ACC112 (cell line): Measurements from ENCODE around the gene CHMP6.

Experiments used
- H2AFZ ChIP-seq: fragments of 200-600 bp; sonication (generic); one replicate; pipeline ENCODE4 v1.6.0; 2017; ENCODE audit warnings: antibody characterized with exemption, low read length; ENCODE audit not compliant: unreplicated experiment
- H3K27ac ChIP-seq: fragments of 200-600 bp; sonication (generic); 2 replicates; pipeline ENCODE4 v1.5.1; 2014; ENCODE audit warnings: low read depth, mild to moderate bottlenecking, antibody characterized with exemption, low read length, moderate library complexity
- H3K27me3 ChIP-seq: fragments of 200-600 bp; sonication (generic); 2 replicates; pipeline ENCODE4 v1.6.1; 2014; ENCODE audit warnings: mild to moderate bottlenecking, antibody characterized with exemption, low read length, moderate library complexity, mixed read lengths; ENCODE audit not compliant: insufficient read depth
- H3K36me3 ChIP-seq: fragments of 200-600 bp; sonication (generic); 2 replicates; pipeline ENCODE4 v1.6.1; 2016; ENCODE audit warnings: mild to moderate bottlenecking, antibody characterized with exemption, low read length, moderate library complexity, mixed read lengths; ENCODE audit not compliant: insufficient read depth
- H3K4me1 ChIP-seq: fragments of 200-600 bp; sonication (generic); one replicate; pipeline ENCODE4 v1.6.1; 2016; ENCODE audit warnings: low read length, mixed read lengths; ENCODE audit not compliant: insufficient read depth, unreplicated experiment, control insufficient read depth
- H3K4me3 ChIP-seq: fragments of 200-600 bp; sonication (generic); 2 replicates; pipeline ENCODE4 v1.5.1; 2014; ENCODE audit warnings: mild to moderate bottlenecking, low read depth, low read length
- H3K79me2 ChIP-seq: fragments of 200-600 bp; sonication (generic); one replicate; pipeline ENCODE4 v1.6.0; 2016; ENCODE audit warnings: low read length; ENCODE audit not compliant: control insufficient read depth, unreplicated experiment, insufficient read depth

The CHMP6 gene

GRCh38 chr17:80959330-80960036 is 32.2 kb upstream of the CHMP6 start:
- H3K27ac ChIP-seq: no peak overlapping the region

GRCh38 chr17:80960037-80960796 is 31.4 kb upstream of the CHMP6 start:
- Histone ChIP-seq H3K4me1 (peaks cover 14% of the 10 kb centered on the region), H3K79me2 (no peaks in the 10 kb centered on the region), H3K36me3 (no peaks in the 10 kb centered on the region), H3K27me3 (no peaks in the 10 kb centered on the region), H2AFZ (no peak overlapping the region), H3K27ac (no peak overlapping the region), H3K4me3 (no peak overlapping the region)

More at GRCh38 chr17:80959330-80960036, 32.2 kb upstream of the CHMP6 start:
- Histone ChIP-seq H3K4me1 (peaks cover 14% of the 10 kb centered on the region), H3K4me3 (no peak overlapping the region), H2AFZ (no peak overlapping the region), H3K36me3 (no peaks in the 10 kb centered on the region), H3K79me2 (no peaks in the 10 kb centered on the region), H3K27me3 (no peaks in the 10 kb centered on the region)

- no peak overlapping the region for H3K27ac ChIP-seq
These were observed 30.7 kb upstream of the CHMP6 start for GRCh38 chr17:80960797-80961452.

GRCh38 chr17:80961541-80962330 is 29.9 kb upstream of the CHMP6 start:
- no peak overlapping the region for H3K27ac ChIP-seq
- H2AFZ ChIP-seq: no peak overlapping the region
- H3K4me3 ChIP-seq: no peak overlapping the region
- peaks cover 14% of the 10 kb centered on the region for H3K4me1 ChIP-seq
- H3K79me2 ChIP-seq: no peaks in the 10 kb centered on the region
- no peaks in the 10 kb centered on the region for H3K27me3 ChIP-seq
- no peaks in the 10 kb centered on the region for H3K36me3 ChIP-seq

More at GRCh38 chr17:80960797-80961452, 30.7 kb upstream of the CHMP6 start:
- H3K4me1 ChIP-seq: peaks cover 14% of the 10 kb centered on the region
- no peaks in the 10 kb centered on the region for H3K36me3 ChIP-seq
- H3K27me3 ChIP-seq: no peaks in the 10 kb centered on the region
- H3K4me3 ChIP-seq: no peak overlapping the region
- H2AFZ ChIP-seq: no peak overlapping the region
- no peaks in the 10 kb centered on the region for H3K79me2 ChIP-seq

GRCh38 chr17:80962356-80963329 is 29.0 kb upstream of the CHMP6 start:
- Histone ChIP-seq H3K4me1 (peaks cover 14% of the 10 kb centered on the region), H3K4me3 (no peak overlapping the region), H3K79me2 (no peaks in the 10 kb centered on the region), H2AFZ (no peak overlapping the region), H3K36me3 (no peaks in the 10 kb centered on the region), H3K27me3 (no peaks in the 10 kb centered on the region), H3K27ac (no peak overlapping the region)

GRCh38 chr17:80963812-80964543 is 27.7 kb upstream of the CHMP6 start:
- Histone ChIP-seq H3K27ac (no peak overlapping the region), H2AFZ (no peak overlapping the region), H3K79me2 (no peaks in the 10 kb centered on the region), H3K4me3 (no peak overlapping the region), H3K27me3 (no peaks in the 10 kb centered on the region), H3K36me3 (no peaks in the 10 kb centered on the region), H3K4me1 (peaks cover 17% of the 10 kb centered on the region)

GRCh38 chr17:80964544-80964856 is 27.1 kb upstream of the CHMP6 start:
- no peak overlapping the region for H3K27ac ChIP-seq

GRCh38 chr17:80964859-80965580 is 26.6 kb upstream of the CHMP6 start:
- Histone ChIP-seq H3K79me2 (no peaks in the 10 kb centered on the region), H2AFZ (no peak overlapping the region), H3K36me3 (no peaks in the 10 kb centered on the region), H3K27me3 (0 out of 2 replicates have a peak, but pooled peaks cover 2% of the 10 kb centered on the region), H3K4me3 (no peak overlapping the region), H3K27ac (no peak overlapping the region), H3K4me1 (peaks cover 16% of the 10 kb centered on the region)

More at GRCh38 chr17:80964544-80964856, 27.1 kb upstream of the CHMP6 start:
- Histone ChIP-seq H2AFZ (no peak overlapping the region), H3K36me3 (no peaks in the 10 kb centered on the region), H3K27me3 (0 out of 2 replicates have a peak, but pooled peaks cover 1% of the 10 kb centered on the region), H3K4me3 (no peak overlapping the region), H3K4me1 (peaks cover 17% of the 10 kb centered on the region), H3K79me2 (no peaks in the 10 kb centered on the region)

- peaks cover 16% of the 10 kb centered on the region for H3K4me1 ChIP-seq
- no peak overlapping the region for H2AFZ ChIP-seq
- H3K27ac ChIP-seq: no peak overlapping the region
- no peak overlapping the region for H3K4me3 ChIP-seq
- no peaks in the 10 kb centered on the region for H3K36me3 ChIP-seq
- H3K79me2 ChIP-seq: no peaks in the 10 kb centered on the region
- peaks cover 8% of the 10 kb centered on the region; the same call in 1 of the 2 replicates for H3K27me3 ChIP-seq
These were observed 26.0 kb upstream of the CHMP6 start for GRCh38 chr17:80965606-80966005.
